NT2/D1 (cell line): ENCODE data around the gene PTRHD1.

Experiments
- YY1 ChIP-seq: IDR thresholded peaks from 2 replicates; pipeline ENCODE4 v1.6.1; 2011; ENCODE audit not compliant: insufficient read length, insufficient read depth
- ZNF274 ChIP-seq: IDR thresholded peaks from 2 replicates; pipeline ENCODE4 v1.6.1; 2011; ENCODE audit warnings: mild to moderate bottlenecking, low read depth, low read length

DNA sequence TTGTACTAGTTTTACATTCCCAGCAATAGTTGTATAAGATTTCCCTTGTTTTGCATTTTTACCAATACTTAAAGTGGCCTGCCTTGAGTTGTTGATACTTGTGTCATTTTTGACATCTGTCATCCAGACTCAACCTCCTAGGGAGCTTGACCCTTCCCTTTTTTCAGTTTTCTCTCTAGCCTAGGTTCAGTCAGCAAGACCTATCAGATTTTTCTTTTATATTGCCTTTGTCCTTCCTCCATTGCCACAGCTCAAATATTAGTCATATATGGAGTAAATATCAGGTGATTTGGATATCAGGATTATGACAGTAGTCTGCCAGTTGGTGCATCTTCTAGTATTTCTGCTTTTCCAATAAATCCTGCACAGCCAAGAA is 13.5 kb upstream of the PTRHD1 start:
- TF ChIP-seq ZNF274 (no peak), YY1 (no peak)
